ENCODE results near the gene PARD3. TPM values are rescaled to one million over a fixed set of nuclear protein-coding genes. Genes with fewer than 3 reads are reported as not detected.

The PARD3 gene
- total and polyA plus RNA-seq, 10 of the 15 experiments (the other 5 are each of a cell fraction or from before 2014, with no cell fraction given) = 2.6 to 43.1 (median 13.9) TPM

GRCh38 chr10:34622945-34623344, 192.2 kb downstream of the PARD3 start:
- FAIRE-seq (no peak), ATAC-seq (no peak), DNase-seq (ENCODE audit: low read depth, low spot score) (no peak)
- no peaks in the 10 kb centered on the region for H3K79me2 ChIP-seq (ENCODE audit: control insufficient read depth, insufficient read depth, low read length)
- ChIA-PET CTCF (interaction anchor here (1.6 to 1.7 kb wide), 2 partner anchors 15 to 101 kb away, joined by 4 to 9 read pairs; no protein-coding TSS in a partner anchor), SMC1A (ENCODE audit: uncharacterized antibody, unreplicated experiment) (interaction anchor here (1.2 to 1.8 kb wide), 5 partner anchors 10 to 98 kb away, joined by 3 to 7 read pairs (median 6); no protein-coding TSS in a partner anchor), POLR2A (interaction anchor here (1.9 kb wide), 1 partner anchor 10 kb away, joined by 9 read pairs; no protein-coding TSS in a partner anchor), RAD21 (ENCODE audit: unreplicated experiment) (interaction anchor here (0.8 kb wide), 1 partner anchor 343 kb away, joined by 3 read pairs; no protein-coding TSS in a partner anchor)
- no peak overlapping the region for H3K27ac ChIP-seq (ENCODE audit: control insufficient read depth, insufficient read depth)
- H3K4me2 ChIP-seq (ENCODE audit: control insufficient read depth, insufficient read depth) = no peak overlapping the region
- TF ChIP-seq TAF1 (IDR thresholded peaks at IDR 0.05; ENCODE audit: borderline replicate concordance, low read depth, low read length) (no peak), E2F4 (IDR thresholded peaks at IDR 0.05; ENCODE audit: low read depth, low read length) (no peak), USF1 (IDR thresholded peaks at IDR 0.05; ENCODE audit: borderline replicate concordance, extremely low read length, insufficient read depth, low read depth, low read length) (no peak), NR2C1 (IDR thresholded peaks at IDR 0.05) (no peak), MYB (IDR thresholded peaks at IDR 0.05; ENCODE audit: borderline replicate concordance, low read depth, low read length) (no peak), KDM1A (IDR thresholded peaks at IDR 0.05; ENCODE audit: borderline replicate concordance) (no peak), PML (IDR thresholded peaks at IDR 0.05; ENCODE audit: low read length) (no peak), BMI1 (IDR thresholded peaks at IDR 0.05; ENCODE audit: borderline replicate concordance) (no peak), NBN (IDR thresholded peaks at IDR 0.05) (no peak), ZNF384 (IDR thresholded peaks at IDR 0.05; ENCODE audit: borderline replicate concordance, low read depth, low read length) (no peak), SMC3 (IDR thresholded peaks at IDR 0.05; ENCODE audit: borderline replicate concordance, low read length) (no peak), POLR2AphosphoS2 (IDR thresholded peaks at IDR 0.05; ENCODE audit: low read depth, low read length) (no peak), RAD21 (IDR thresholded peaks at IDR 0.05; ENCODE audit: insufficient read depth, low read depth, low read length) (no peak), MXI1 (IDR thresholded peaks at IDR 0.05; ENCODE audit: low read depth, low read length) (no peak), KAT2A (conservative IDR thresholded peaks at IDR 0.05; ENCODE audit: control insufficient read depth, low read depth, low read length) (no peak)
- TF ChIP-seq, protein P1, sequence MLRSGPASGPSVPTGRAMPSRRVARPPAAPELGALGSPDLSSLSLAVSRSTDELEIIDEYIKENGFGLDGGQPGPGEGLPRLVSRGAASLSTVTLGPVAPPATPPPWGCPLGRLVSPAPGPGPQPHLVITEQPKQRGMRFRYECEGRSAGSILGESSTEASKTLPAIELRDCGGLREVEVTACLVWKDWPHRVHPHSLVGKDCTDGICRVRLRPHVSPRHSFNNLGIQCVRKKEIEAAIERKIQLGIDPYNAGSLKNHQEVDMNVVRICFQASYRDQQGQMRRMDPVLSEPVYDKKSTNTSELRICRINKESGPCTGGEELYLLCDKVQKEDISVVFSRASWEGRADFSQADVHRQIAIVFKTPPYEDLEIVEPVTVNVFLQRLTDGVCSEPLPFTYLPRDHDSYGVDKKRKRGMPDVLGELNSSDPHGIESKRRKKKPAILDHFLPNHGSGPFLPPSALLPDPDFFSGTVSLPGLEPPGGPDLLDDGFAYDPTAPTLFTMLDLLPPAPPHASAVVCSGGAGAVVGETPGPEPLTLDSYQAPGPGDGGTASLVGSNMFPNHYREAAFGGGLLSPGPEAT (IDR thresholded peaks at IDR 0.05; ENCODE audit: low read depth) = no peak
- TF ChIP-seq, protein P2, sequence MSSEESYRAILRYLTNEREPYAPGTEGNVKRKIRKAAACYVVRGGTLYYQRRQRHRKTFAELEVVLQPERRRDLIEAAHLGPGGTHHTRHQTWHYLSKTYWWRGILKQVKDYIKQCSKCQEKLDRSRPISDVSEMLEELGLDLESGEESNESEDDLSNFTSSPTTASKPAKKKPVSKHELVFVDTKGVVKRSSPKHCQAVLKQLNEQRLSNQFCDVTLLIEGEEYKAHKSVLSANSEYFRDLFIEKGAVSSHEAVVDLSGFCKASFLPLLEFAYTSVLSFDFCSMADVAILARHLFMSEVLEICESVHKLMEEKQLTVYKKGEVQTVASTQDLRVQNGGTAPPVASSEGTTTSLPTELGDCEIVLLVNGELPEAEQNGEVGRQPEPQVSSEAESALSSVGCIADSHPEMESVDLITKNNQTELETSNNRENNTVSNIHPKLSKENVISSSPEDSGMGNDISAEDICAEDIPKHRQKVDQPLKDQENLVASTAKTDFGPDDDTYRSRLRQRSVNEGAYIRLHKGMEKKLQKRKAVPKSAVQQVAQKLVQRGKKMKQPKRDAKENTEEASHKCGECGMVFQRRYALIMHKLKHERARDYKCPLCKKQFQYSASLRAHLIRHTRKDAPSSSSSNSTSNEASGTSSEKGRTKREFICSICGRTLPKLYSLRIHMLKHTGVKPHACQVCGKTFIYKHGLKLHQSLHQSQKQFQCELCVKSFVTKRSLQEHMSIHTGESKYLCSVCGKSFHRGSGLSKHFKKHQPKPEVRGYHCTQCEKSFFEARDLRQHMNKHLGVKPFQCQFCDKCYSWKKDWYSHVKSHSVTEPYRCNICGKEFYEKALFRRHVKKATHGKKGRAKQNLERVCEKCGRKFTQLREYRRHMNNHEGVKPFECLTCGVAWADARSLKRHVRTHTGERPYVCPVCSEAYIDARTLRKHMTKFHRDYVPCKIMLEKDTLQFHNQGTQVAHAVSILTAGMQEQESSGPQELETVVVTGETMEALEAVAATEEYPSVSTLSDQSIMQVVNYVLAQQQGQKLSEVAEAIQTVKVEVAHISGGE (CRISPR knock-in tag; IDR thresholded peaks at IDR 0.05) = no peak
- BruUV-seq (replicated peaks) = no TSS peak
- H2AFZ ChIP-seq (ENCODE audit: control insufficient read depth, low read depth, low read length) = no peak overlapping the region
- no peaks in the 10 kb centered on the region for H3K27me3 ChIP-seq (replicated peaks in 1 of 2; ENCODE audit: control insufficient read depth in 2 of 2, insufficient read depth in 2 of 2, low read length in 1 of 2)
- H3K9me3 ChIP-seq (replicated peaks; ENCODE audit: control insufficient read depth, insufficient read depth, low read length) = no peaks in the 10 kb centered on the region
- no peak overlapping the region for H3K9ac ChIP-seq (ENCODE audit: control insufficient read depth, insufficient read depth, low read length)
- no peaks in the 10 kb centered on the region for H3K36me3 ChIP-seq (ENCODE audit: control insufficient read depth in 2 of 2, insufficient read depth in 2 of 2, low read length in 1 of 2)
- in situ Hi-C loops (cut with MboI) = no loop called here
- no peaks in the 10 kb centered on the region for H3K4me1 ChIP-seq (ENCODE audit: control insufficient read depth, insufficient read depth, low read length)
- WGBS (ENCODE audit: insufficient coverage, insufficient replicate concordance, low lambda C conversion rate, missing lambda C conversion rate) = 85% methylated on average over 4 of the region's 4 CpGs
- no peak overlapping the region for H3K4me3 ChIP-seq
- intact Hi-C loops (cut with micrococcal nuclease; ENCODE audit: unreplicated experiment) = no loop called here
- H4K20me1 ChIP-seq (ENCODE audit: control insufficient read depth, insufficient read depth) = no peaks in the 10 kb centered on the region

Measured in GM12878 (cell line).